HG03196 (cell line): ENCODE data around the gene BICC1.

Source experiments
- ATAC-seq: cut with Tn5 transposase; IDR thresholded peaks from one replicate; pipeline ENCODE4 v1.9.1; 2021; ENCODE audit not compliant: unreplicated experiment

Gene BICC1

DNA sequence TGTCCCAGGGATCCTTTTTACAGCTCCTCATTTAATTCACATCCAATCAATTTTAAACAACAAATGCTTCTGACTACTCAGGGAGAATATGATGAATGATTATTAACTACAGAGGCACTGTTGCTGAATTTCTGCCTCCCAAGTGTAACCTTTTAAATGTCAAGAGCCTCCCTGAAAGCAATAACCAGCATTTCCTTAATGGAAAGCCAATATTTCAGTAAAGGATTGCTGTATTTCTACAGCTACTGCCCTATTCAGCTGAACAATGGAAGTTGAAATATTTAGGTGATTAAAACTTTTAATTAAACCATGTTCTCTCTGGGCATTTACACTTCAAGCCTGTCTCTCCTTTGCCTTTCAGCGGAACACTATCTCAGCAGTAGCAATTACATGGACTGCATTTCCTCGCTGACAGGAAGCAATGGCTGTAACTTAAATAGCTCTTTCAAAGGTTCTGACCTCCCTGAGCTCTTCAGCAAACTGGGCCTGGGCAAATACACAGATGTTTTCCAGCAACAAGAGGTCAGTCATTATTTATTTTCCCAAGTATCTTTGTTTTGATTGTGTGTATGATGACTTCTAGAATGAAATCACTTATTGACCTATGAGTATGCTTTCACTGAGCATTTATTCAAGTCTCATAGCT is 304.7 kb downstream of the BICC1 start:
- no peak for ATAC-seq

DNA sequence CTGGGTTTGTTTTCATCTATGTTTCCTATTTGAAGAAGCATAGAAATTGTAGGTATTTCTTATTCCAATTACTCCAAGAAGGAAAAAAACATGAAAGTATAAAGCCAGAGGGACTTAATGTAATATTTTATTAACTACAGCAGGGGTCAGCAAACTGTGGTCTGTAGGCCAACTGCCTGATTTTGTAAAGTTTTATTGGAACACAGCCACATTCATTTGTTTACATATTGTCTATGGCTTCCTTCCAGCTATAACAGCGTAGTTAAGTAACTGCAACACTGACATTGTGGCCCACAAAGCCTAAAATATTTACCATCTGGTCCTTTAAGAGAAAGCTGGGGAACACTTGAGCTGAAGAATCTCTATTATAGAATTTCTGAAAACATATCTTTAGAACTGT is 306.2 kb downstream of the BICC1 start:
- no peak for ATAC-seq

DNA sequence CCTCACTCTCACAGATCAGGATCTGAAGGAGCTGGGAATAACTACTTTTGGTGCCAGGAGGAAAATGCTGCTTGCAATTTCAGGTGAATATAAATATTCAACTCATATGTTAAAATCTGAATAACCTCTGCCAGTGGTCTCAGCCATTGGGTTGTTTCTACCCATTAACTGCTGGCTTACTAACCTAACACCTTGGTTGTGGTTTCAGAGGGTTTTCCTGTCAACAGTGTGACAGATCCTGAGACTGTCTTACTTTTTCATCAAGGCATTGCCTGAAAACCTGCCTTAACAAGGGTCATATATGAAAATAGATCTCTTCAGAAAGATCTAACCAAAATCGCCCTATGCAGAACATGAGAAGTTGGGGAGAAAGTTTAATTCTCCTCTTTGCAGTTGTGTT is 307.7 kb downstream of the BICC1 start:
- no peak for ATAC-seq

DNA sequence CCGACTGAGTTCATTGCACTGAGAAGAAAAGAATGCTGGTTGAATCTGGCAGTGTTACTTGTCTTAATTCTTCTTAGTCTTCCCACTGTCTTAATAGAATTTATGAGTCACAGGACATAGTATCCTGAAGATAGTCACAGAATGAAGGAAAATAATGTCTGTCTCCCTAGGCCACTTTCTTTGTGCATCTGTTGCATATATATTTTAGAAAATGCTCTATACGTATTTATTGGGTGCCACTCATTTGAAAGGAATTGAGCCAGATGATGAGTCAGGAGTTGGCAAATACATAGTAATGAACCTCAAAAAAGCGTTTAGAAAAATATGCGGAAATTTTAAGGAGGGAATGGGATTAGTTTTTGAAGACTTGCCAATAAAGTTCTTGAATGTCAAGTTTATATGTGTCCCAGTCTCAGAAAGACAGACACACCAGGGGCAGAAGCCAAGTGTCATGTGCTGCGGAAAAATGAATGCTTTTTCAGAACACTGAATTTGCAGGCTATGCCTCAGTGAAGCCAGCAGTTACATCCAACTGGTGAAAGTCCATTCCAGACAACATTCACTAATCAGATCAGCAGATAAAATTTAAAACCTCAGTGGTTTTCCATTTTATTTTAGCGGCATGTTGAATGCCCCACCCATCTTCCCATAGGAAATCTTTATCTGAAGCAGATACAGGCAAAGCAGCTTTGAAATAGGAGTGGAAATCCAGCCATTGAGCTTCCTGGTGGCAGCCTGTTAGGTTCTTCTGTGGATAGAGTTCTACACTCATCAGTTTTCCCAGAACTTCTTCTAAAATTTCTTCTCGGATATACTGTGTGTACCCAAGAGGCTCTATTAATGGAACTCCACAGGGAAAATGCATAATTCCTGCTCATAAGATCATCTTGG is 308.4 kb downstream of the BICC1 start:
- no peak for ATAC-seq

DNA sequence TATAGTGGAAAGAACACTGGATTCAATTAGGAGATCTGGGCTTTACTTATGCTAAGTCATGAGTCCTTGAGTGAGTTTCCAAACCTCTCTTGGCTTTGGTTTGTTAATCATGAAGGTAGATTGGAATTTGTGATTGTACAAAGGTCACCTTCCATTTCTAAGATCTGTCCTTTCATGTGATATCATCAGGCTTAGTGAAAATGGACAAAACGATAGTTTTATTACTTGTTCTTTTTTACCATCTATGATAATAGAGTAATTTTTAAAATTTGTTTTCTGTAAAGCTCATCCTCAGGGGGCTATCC is 309.0 kb downstream of the BICC1 start:
- no peak for ATAC-seq

DNA sequence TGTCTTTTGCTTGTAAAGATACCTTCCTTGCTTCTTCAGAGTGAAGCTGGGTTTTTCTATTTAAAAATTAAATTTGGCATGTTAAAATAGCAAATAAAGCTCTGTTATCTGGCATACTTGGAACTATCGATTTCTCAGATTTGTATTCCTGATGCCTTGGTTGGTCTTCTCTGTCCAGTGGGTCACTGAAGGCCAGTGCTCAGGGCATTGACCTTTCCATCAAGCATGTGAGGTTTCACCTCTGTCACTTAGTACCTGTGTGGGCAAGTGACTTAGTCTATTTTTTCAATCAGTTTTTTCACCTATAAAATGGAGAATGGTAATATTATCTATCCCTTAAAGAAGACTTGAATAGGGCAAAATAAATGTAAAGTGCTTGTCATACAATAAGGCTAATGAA is 311.3 kb downstream of the BICC1 start:
- ATAC-seq = no peak

DNA sequence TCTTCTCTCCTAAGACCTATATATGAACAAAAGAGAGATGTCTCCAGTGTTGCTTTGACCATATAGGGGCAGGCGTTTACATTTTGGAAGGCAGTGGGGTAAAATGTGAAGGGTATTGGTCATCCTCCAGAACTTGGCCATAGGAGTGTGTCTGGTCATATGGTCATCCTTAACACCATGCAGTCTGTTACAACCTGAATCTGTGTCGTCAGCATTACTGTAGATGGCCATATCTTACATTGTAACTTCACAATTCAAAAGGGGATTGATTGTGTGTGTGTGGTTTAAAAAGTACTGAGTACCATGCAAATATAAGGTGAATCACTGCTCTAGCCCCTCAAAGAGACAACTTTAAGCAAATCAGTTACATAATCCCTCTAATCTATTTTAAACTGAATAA is 311.7 kb downstream of the BICC1 start:
- ATAC-seq = no peak

DNA sequence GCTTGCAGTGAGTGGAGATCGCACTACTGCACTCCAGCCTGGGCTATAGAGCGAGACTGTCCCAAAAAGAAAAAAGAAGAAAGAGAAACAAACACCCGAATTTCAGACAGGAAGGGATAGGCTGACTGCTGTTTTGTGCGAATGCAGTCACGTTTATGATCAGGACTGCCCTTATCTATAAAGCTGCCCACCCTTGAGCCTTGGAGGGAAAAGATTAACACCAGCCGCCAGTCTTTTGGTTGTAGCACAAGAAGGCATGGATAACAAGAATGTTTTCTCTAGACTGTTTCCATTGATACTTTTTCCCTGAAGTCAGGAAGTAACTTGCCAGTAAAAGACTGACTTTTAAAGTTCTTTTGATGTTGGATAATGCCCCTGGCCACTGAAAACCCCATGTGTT is 314.0 kb downstream of the BICC1 start:
- ATAC-seq = no peak

DNA sequence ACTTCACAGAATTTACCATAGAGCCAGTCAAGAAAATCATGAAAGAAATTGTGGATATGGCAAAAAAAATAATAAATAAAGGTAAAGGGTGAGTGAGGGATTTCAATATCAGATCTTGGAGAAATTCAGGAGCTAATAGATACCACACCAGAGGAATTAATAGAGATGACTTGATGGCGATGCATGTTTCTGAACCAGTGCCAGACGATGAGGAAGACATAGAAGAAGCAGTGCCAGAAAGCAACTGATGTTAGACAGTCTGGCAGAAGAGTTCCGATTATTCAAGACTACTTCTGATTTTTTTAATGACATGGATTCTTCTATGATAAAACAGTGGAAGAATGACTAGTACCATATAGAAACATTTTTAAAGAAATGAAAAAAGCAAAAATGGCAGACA is 314.7 kb downstream of the BICC1 start:
- ATAC-seq = no peak

DNA sequence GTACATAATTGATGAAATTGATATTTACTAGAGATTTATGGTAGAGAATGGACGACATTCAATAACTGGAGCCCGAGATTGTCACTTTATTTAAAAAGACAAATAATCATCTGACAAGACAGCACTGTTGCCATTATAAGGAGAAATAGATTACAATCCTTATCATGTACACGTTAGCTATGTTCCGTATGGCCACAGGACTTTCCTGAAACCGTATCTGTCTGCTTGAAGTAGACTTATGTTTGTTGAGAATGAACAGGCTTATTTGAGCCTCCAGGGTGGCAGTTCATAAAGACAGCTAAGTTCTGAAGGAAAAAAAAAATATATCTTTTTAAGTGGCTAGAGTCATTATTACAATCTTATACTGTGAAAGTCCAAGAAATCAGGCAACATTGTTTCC is 317.2 kb downstream of the BICC1 start:
- ATAC-seq = no peak

DNA sequence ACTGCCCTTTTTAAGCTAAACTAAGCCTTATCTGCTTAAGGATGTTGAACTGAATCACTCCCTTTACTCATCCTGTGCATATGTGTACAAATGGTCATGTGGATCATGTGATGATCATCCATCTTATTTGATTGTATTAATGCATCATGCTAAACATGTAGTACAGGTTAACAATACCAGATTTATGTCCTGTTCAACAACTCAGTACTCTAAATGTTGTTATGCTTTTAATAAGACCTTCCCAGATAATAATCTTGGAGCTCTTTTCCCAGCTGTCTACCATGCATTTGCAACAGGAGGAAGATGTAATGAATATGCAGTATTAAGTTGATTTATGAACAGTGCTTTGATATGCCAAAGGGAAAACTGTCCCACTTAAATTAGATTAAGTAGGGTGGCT is 318.0 kb downstream of the BICC1 start:
- no peak for ATAC-seq

DNA sequence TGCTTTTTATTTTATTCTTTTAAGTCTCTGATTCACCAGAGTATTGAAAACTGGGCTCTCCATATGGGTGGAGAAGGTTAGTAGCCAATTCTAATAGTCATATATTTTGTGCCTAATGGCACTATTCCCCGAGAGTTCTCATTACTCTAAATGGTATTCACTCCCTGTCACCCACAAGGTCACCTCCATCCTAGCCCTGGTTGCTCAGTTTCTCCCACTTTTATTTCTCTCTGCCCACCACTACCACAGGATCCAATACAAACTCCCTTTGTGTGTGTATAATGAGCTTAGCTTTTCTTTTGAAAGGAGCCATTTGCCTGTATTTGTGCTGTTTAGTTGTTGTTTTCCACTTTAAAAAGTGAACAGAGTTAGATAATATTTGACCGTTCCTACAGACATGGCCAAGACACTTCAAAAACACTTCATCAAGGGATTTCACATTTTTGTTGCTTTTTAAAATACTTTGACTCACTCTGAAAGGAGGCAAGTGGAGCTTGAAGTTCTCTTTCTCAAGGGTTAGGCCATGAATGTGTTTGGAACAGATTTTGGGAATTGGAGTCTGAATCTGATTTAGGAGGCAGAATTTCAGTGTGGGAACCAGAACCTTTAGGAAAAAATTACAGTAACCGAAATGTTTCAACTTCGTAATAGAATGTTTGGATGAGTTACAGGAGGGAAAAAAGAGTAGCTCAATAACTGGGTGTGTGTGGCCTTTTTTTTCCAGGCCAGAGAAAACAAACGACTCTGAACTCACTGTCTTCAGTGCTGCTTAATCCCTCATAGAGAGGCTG is 321.3 kb downstream of the BICC1 start:
- ATAC-seq = no peak

DNA sequence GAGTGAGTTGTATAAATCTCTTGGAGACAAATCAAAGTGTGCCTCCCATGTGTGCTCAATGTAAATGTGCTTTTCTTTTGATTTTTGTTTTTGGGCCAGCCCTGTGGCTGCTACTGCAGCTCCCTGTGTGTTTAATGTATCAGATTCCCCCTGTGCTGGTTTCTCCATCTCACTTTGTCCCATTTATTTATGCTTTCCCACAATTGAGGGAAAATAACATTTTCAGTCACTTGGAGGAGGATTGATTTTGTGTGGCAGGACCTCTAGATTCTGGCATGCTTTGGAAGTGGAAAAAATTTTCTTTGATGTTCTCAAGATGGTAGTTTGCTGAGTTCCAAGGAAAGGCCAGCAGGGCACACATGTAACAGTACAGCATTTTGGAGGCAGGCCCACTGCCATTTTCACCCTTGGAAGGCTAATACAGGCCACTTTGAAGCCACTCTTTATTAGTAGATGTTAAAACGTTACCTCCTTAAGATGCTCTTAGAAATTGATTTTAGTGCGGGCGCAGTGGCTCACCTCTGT is 323.6 kb downstream of the BICC1 start:
- ATAC-seq = no peak

DNA sequence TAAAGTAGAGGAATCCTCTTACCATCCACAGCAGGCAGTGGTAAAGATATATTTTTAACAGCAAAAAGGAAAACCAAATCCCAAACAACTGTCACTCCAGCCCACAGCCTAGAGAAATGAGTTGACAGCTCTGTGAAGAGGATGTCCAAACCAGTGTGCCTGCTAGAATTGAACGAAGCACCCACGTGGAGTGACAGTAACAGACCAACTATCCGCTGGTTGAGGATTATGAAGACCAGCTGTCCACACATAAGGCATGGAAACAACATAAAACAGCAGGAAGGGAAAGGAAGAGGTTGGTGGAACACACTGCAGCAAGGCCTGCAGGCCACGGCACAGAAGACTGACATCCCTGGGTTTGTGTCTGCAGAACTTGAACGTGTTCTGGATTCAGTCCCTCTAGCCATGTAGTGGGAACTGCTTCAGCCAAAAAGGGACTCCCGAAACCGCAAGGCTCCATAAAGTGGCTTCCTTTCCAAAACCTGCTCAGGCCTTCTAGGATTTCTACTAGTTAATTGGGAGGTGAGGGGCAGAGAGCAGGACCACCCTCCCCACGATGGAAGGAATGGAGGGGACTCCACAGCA is 324.4 kb downstream of the BICC1 start:
- ATAC-seq = no peak

DNA sequence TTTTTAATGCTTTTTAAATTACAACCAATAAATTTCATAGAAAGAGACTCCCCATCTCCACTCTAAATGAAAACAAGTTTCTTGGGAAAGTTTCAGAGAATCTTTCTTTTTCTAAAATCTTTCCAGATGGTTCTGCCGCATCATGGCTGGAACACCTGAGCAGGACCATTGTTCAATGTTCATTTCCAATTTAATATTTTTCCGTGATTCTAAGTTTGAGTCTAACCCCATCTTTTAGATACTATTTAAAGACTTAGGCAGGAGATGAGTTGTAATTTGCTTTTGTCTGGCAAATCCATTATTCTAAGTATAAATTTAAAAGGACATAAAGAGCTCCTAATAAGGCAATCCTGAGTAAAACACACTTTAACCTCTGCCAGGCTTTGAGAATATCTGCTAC is 325.2 kb downstream of the BICC1 start:
- no peak for ATAC-seq

DNA sequence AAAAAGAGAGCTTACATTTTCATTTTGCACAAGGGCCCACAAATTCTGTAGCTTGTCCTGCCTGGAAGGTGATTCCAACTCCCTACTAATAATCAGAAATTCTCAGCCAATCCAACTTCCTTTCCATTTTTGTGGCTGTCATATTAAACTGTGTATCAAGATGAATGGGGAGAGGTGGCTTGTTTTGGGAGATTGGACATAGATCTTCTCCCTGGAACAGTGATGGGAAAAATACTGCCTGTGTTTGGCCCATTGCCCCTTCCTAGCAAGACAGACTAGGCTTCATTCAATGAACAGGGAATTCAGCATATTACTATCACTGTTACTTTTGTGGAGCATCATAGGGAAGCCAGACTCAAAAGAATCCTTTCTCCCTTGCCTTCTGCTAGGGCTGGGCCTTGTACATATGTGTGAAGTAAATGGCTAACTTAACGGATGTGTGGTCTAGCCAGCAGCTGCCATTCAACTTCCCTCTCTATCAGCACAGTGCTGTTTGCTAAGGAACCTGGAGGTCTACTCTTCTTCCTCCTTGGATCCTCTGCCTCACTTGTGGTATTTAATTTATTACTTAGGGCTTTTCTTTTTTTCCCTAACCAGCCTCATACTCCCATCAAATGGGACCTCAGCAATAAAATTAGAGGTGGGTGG is 326.0 kb downstream of the BICC1 start:
- no peak for ATAC-seq

DNA sequence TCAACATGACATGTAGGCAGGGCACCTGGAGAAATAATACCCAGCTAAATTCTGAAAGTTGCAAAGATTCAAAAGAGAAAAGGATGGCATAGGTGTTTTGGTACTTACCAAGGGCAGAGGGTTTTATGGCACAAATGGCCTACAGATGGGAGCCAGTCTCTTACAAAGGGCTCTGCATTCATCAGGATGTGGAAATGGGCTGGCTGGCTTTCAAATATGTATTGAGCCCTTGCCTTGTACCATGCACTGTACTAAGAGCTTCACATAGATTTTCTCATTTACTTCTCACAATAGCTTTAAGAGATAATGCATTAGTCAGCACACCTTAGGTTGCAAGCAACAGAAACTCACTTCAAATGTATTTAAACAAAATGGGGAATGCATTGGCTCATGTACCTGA is 327.1 kb downstream of the BICC1 start:
- ATAC-seq = no peak

DNA sequence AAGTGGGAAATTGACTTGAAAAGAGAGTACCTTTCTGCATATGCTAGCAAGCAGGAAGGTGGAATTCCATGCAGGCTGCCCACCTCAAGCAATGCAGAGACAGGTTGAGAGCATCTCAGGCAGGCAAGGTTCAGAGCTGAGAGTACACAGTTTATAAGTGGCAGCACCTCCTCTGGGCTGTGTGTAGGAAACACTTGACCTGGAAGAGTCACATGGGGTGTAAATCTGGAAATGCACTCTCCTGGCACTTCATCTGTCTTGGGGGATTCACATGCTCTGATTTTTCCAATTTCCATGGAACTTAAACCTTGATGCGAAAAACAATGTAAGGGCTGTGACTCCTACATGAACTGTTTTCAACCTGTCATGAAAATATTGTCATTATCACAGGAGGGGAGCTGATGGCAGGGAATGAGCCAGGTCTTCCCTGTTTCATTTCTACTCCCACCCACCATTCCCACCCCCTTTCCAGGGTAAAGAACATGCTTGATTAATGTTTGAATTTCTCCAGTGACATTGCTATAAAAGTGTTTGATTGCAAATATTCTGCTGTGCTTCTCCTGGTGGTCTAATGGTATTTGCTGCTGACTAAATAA is 328.3 kb downstream of the BICC1 start:
- ATAC-seq = no peak

DNA sequence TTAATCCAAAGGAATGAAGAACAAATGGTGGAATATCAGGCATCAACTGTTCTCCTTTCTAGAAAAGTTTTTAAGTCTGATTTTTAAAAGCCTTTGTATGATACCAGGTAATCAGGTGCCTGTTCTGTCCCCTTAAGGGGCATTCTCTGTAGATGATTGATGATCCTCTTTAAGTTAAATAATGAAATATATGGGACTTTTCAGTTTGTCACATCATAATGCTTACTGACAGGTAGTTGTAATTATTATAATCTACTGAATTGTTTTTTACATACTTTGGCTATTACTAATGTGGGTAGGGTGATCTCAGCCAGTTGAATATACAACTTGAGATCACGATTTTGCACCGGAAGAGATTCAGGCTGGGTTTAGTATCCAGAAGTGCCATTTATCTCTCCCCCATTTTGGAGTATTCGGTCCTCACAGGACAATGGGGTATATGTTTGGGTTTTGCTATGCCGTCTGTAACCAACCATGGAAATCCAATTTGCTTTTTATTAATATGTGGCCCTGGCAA is 330.2 kb downstream of the BICC1 start:
- no peak for ATAC-seq

DNA sequence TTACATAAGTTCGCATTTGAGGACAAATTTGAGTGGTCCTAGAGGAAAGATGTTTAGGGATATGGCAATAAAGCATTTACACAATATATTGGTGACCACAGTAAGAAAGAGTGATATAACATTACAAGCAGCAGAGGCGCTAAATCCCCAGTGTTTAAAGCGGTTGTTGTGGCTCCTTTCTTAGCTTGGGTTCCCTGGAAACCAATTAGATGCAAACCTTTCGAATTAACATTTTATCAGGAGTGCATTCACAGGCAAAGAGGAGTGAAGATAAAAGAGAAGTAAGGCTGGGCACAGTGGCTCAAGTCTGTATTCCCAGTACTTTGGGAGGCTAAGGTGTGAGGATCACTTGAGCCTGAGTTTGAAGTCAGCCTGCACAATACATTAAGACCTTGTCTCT is 331.1 kb downstream of the BICC1 start:
- ATAC-seq = no peak
